GM18873 (cell line): ENCODE results near the gene HDAC4.

Source experiments
- ATAC-seq: cut with Tn5 transposase; IDR thresholded peaks from one replicate; pipeline ENCODE4 v1.9.1; 2021; ENCODE audit warnings: mild to moderate bottlenecking, moderate library complexity, moderate number of reproducible peaks; ENCODE audit not compliant: unreplicated experiment, low FRiP score

Gene HDAC4

GRCh38 chr2:239213643-239214101, 187.1 kb downstream of the HDAC4 start:
- ATAC-seq: no peak

GRCh38 chr2:239212929-239213642, 187.7 kb downstream of the HDAC4 start:
- no peak for ATAC-seq

GRCh38 chr2:239212121-239212928, 188.5 kb downstream of the HDAC4 start:
- ATAC-seq: no peak

GRCh38 chr2:239211396-239212094, 189.3 kb downstream of the HDAC4 start:
- no peak for ATAC-seq

- ATAC-seq: no peak
Observed at GRCh38 chr2:239209783-239210182, 191.0 kb downstream of the HDAC4 start.

- ATAC-seq: no peak
Observed at GRCh38 chr2:239208465-239209180, 192.2 kb downstream of the HDAC4 start.

GRCh38 chr2:239206851-239207250, 194.0 kb downstream of the HDAC4 start:
- no peak for ATAC-seq

- ATAC-seq: no peak
Observed at GRCh38 chr2:239206042-239206441, 194.8 kb downstream of the HDAC4 start.

GRCh38 chr2:239204876-239205468, 195.8 kb downstream of the HDAC4 start:
- ATAC-seq: no peak

- no peak for ATAC-seq
Observed at GRCh38 chr2:239204136-239204875, 196.5 kb downstream of the HDAC4 start.

- no peak for ATAC-seq
Observed at GRCh38 chr2:239203443-239204135, 197.2 kb downstream of the HDAC4 start.

- ATAC-seq: no peak
Observed at GRCh38 chr2:239202836-239203235, 198.0 kb downstream of the HDAC4 start.

GRCh38 chr2:239202343-239202742, 198.5 kb downstream of the HDAC4 start:
- ATAC-seq: no peak

GRCh38 chr2:239201884-239202283, 198.9 kb downstream of the HDAC4 start:
- ATAC-seq: no peak

- ATAC-seq: no peak
Observed at GRCh38 chr2:239201531-239201876, 199.3 kb downstream of the HDAC4 start.

- ATAC-seq: no peak
Observed at GRCh38 chr2:239200646-239201530, 199.9 kb downstream of the HDAC4 start.

- no peak for ATAC-seq
Observed at GRCh38 chr2:239199041-239199768, 201.6 kb downstream of the HDAC4 start.
